Heart right ventricle (tissue), 16 donors: ENCODE results near the gene KLHL22. TPM values are rescaled to one million over a fixed set of nuclear protein-coding genes. Genes with fewer than 3 reads are reported as not detected.
A peak's percentile ranks its signal among the peaks of the same experiment; 100 is the strongest.

ENCODE experiments used
- ATAC-seq, 8 donors: fragments of 200-7000 bp; cut with Tn5 transposase; one replicate each; pipeline ENCODE4 v1.9.1; 2020; ENCODE audit warnings: mild to moderate bottlenecking in 8 of 8, moderate library complexity in 8 of 8, moderate number of reproducible peaks in 1 of 8
- DNase-seq, 2 donors: peaks; one replicate each; pipeline ENCODE4 v3.0.0-alpha.2; 2020
- H3K27ac ChIP-seq, 10 donors: fragments of 200-600 bp; sonication (generic) in 2 of 10; one replicate each; pipeline versions ENCODE4 v1.5.0 to v1.8.0; 2020 to 2022; ENCODE audit warnings: mild to moderate bottlenecking in 3 of 10
- H3K27me3 ChIP-seq, 7 donors: fragments of 200-600 bp; one replicate each; pipeline ENCODE4 v1.8.0; 2021 to 2022; ENCODE audit warnings: mild to moderate bottlenecking in 2 of 7
- H3K36me3 ChIP-seq, 9 donors: fragments of 200-600 bp; sonication (generic) in 1 of 9; one replicate each; pipeline versions ENCODE4 v1.5.0 to v1.8.0; 2020 to 2022; ENCODE audit warnings: mild to moderate bottlenecking in 2 of 9
- H3K4me1 ChIP-seq, 9 donors: fragments of 200-600 bp; sonication (generic) in 1 of 9; one replicate each; pipeline versions ENCODE4 v1.5.0 to v1.8.0; 2020 to 2022; ENCODE audit warnings: mild to moderate bottlenecking in 4 of 9
- H3K4me3 ChIP-seq, 10 donors: fragments of 200-600 bp; sonication (generic) in 2 of 10; one replicate each; pipeline versions ENCODE4 v1.5.0 to v1.8.0; 2020 to 2022; ENCODE audit warnings: mild to moderate bottlenecking in 7 of 10, moderate library complexity in 2 of 10
- H3K9me3 ChIP-seq, 11 donors: fragments of 200-600 bp in 10 of 11; sonication (generic) in 2 of 11; one replicate each; pipeline versions ENCODE4 v1.5.0 to v1.8.0; 2013 to 2022; ENCODE audit warnings: mild to moderate bottlenecking in 2 of 11, control low read depth in 1 of 11, moderate library complexity in 1 of 11
- WGBS, 2 donors: extraction: QIAGEN DNeasy Blood & Tissue Kit; methylation state at CpG; one replicate each; pipeline ENCODE4 v1.1.7; 2013; ENCODE audit warnings: inconsistent platforms in 1 of 2; 5-methylcytosine and 5-hydroxymethylcytosine counted together
- intact Hi-C, 10 donors: fragments of 100-400 bp; cut with DNase I; formaldehyde crosslinking; loops; one replicate each; pipeline versions ENCODE4 v1.11.1 to v1.14.2; 2022
- polyA plus RNA-seq, 2 donors: library from polyadenylated mRNA; stranded (reverse); fragments of 200-250 nt; gene quantifications; one replicate each; pipeline ENCODE4 v1.2.3, GENCODE V29; 2013
- total RNA-seq, 10 donors: library from RNA; stranded (reverse); fragmentation: NEBNext Ultra II Directional in 3 of 10; extraction: Animal tissue kit (Norgen Biotek cat#: 25700) in 3 of 10; gene quantifications; one replicate each; pipeline versions ENCODE4 v1.2.1 to v1.2.4, GENCODE V29; 2021 to 2023
- TF ChIP-seq, protein P1 (sequence below), 9 donors: fragments of 200-600 bp; sonication (generic) in 2 of 9; IDR thresholded peaks; one replicate each; pipeline versions ENCODE4 v1.5.0 to v1.8.0; 2021 to 2022; ENCODE audit warnings: antibody characterized with exemption in 9 of 9, mild to moderate bottlenecking in 5 of 9, moderate library complexity in 1 of 9
- donor health status: Arrhythmogenic right ventricular cardiomyopathy.
- donor health status: ischemic (EF 13 %, LVEDD 7.1; RV severe dilation, severe dysfunction).
- donor health status: healthy with polysubstance abuse.
- donor health status: DM: no; HTN: yes; CAD: no.
- donor health status: DM: no; HTN: no; CAD: no.
- donor health status: ischemic (EF 25% LVEDD 6.9; RV normal size, moderate dysfunction).
- donor health status: ischemic (EF 25% LVEDD 5.7; RV mildly dilated, moderate dysfunction).
- donor health status: healthy.
- donor health status: DM: yes; HTN: yes; CAD: no.
- donor health status: Ischemic cardiomyopathy.
- donor health status: ischemic (EF 35%, LVEDD 5.7; RV mildly dilated, moderate dysfunction).
- donor health status: nonischemic (EF 11% LVEDD 7.7; RV severe dilation, severe dysfunction).
- donor health status: DM: yes; HTN: yes; CAD: no.
- donor health status: PGD.
- donor health status: ischemic (EF 29% LVEDD 5.4; RV normal size, mild dysfunction).
- donor health status: nonischemic (EF 23%, LVEDD 6.1; RV moderate dilation, normal function).

The KLHL22 gene
- total and polyA plus RNA-seq, 12 donors: 11.3 to 29.3 (median 17.3) TPM

DNA sequence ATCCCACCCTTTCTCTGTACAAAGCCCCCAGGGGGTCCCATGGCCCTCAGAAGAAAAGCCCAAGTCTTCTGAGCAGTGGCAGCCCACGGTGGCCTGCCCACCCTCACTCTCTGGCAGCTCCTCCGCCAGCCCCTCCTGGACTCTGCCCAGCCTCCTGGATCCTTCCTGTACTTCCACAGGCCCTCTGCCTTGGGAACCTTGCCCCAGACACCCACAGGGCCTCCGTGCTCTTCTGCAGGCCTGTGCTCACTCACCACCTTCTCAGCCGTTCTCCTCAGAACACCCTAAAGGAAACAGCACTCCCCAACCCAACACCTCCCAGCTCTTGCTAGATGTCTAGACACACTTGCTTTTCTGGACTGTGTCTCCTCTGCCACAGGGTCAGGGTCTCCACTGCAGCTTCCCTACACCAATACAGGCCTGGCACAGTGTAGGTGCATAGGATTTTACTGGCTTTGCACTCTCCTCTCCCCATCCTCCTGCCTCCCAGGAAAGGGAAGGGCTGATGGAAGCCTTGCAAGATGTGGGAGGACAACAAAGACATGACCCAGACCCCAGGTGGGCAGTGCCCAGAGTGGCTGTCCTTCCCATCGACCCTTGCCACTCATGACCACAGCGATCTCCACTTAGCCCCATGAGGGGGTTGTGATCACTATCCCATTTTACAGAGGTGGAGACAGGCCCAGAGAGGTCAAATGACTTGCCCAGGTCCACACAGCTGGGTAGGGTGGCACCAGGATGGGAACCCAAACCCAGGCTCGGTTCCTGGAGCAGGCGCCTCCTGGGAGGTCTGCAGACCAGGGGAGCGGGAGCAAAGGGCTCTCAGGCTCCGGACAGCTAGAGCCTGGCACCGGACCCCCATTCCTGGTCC, 59.9 kb downstream of the KLHL22 start:
- ATAC-seq: no peak
- peaks cover 0 to 7% (median 0%) of the 10 kb centered on the region in 9 donors for H3K36me3 ChIP-seq
- H3K4me3 ChIP-seq: peak overlapping the region; percentile 54 to 79 (median 68)
- H3K4me1 ChIP-seq: peaks cover 8 to 53% (median 30%) of the 10 kb centered on the region in 9 donors
- peak overlapping the region in 5 of 10 donors; percentile 78 to 91 (median 87) for H3K27ac ChIP-seq
- WGBS, 2 donors: 53 to 65% methylated on average over 10 to 11 of the region's 11 CpGs
- TF ChIP-seq, protein P1, sequence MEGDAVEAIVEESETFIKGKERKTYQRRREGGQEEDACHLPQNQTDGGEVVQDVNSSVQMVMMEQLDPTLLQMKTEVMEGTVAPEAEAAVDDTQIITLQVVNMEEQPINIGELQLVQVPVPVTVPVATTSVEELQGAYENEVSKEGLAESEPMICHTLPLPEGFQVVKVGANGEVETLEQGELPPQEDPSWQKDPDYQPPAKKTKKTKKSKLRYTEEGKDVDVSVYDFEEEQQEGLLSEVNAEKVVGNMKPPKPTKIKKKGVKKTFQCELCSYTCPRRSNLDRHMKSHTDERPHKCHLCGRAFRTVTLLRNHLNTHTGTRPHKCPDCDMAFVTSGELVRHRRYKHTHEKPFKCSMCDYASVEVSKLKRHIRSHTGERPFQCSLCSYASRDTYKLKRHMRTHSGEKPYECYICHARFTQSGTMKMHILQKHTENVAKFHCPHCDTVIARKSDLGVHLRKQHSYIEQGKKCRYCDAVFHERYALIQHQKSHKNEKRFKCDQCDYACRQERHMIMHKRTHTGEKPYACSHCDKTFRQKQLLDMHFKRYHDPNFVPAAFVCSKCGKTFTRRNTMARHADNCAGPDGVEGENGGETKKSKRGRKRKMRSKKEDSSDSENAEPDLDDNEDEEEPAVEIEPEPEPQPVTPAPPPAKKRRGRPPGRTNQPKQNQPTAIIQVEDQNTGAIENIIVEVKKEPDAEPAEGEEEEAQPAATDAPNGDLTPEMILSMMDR (IDR thresholded peaks at IDR 0.05): no peak
- no peak for DNase-seq
- intact Hi-C loops: loop anchor here in 1 of 10 donors (10.0 kb wide), 1 partner anchor 59 kb away; the partner anchor contains the start of gene KLHL22
- H3K27me3 ChIP-seq: peaks cover 1 to 83% (median 22%) of the 10 kb centered on the region in 7 donors
- H3K9me3 ChIP-seq: no peaks in the 10 kb centered on the region

DNA sequence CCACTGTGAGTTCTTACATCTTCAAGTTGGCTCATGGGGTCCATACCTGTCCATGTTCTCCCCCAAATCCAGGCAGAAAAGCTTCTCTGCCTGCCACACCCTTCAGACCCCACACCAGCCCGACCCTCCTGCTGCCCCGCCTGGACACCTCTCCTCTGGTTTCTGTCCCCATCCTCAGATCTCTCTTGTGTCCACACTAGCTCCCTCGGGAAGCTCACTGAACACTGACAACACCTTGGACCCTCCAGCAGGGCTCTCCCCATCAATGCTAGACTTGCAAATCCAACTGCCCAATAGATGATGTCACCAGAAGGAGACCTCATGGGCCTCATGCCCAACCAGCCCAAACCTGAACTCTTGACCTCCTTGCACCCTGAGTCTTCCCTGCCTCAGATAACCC, 60.8 kb downstream of the KLHL22 start:
- WGBS, 2 donors: 93 to 97% methylated on average over 3 of the region's 3 CpGs

DNA sequence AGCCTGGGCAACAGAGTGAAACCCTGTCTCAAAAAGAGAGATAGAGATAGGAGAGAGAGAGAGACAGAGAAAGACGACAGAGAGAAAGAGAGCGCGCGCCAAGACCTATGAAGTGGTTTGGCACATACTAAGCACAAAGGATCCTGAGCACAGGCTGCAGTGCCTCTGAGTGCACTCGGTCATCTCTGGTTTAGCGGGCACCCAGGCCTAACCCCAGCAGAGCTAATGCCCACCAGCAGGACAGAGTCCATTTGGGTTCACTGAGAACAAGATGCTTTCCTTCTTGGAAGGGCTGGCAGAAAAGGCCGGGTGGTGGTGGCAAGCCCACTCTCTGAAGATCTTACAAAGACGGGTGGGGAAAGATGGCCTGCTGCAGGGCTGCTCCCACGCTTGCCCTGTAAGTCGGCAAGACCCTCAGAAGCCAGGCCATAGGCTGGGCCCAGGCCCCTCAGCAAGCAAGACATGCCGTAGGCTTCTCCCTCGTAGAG, 61.3 kb downstream of the KLHL22 start:
- intact Hi-C loops: loop anchor here in 1 of 10 donors (10.0 kb wide), 1 partner anchor 60 kb away; the partner anchor contains the start of gene KLHL22
- H3K4me3 ChIP-seq: no peak overlapping the region
- TF ChIP-seq, protein P1 (IDR thresholded peaks at IDR 0.05): no peak
- H3K27me3 ChIP-seq: peaks cover 5 to 95% (median 31%) of the 10 kb centered on the region in 7 donors
- DNase-seq (no peak), ATAC-seq (no peak)
- H3K9me3 ChIP-seq: no peaks in the 10 kb centered on the region
- no peak overlapping the region for H3K27ac ChIP-seq
- H3K4me1 ChIP-seq: peaks cover 8 to 61% (median 33%) of the 10 kb centered on the region in 9 donors
- peaks cover 0 to 21% (median 2%) of the 10 kb centered on the region in 9 donors for H3K36me3 ChIP-seq
- 88 to 91% methylated on average over 12 of the region's 12 CpGs for WGBS, 2 donors

More for the DNA sequence above, 60.8 kb downstream of the KLHL22 start:
- peaks cover 8 to 56% (median 33%) of the 10 kb centered on the region in 9 donors for H3K4me1 ChIP-seq
- TF ChIP-seq, protein P1 (IDR thresholded peaks at IDR 0.05): no peak
- intact Hi-C loops: loop anchor here in 1 of 10 donors (10.0 kb wide), 1 partner anchor 60 kb away; the partner anchor contains the start of gene KLHL22
- H3K9me3 ChIP-seq: no peaks in the 10 kb centered on the region
- DNase-seq (no peak), ATAC-seq (no peak)
- no peak overlapping the region for H3K27ac ChIP-seq
- H3K27me3 ChIP-seq: peaks cover 5 to 92% (median 30%) of the 10 kb centered on the region in 7 donors
- H3K36me3 ChIP-seq: peaks cover 0 to 16% (median 0%) of the 10 kb centered on the region in 9 donors
- no peak overlapping the region for H3K4me3 ChIP-seq

DNA sequence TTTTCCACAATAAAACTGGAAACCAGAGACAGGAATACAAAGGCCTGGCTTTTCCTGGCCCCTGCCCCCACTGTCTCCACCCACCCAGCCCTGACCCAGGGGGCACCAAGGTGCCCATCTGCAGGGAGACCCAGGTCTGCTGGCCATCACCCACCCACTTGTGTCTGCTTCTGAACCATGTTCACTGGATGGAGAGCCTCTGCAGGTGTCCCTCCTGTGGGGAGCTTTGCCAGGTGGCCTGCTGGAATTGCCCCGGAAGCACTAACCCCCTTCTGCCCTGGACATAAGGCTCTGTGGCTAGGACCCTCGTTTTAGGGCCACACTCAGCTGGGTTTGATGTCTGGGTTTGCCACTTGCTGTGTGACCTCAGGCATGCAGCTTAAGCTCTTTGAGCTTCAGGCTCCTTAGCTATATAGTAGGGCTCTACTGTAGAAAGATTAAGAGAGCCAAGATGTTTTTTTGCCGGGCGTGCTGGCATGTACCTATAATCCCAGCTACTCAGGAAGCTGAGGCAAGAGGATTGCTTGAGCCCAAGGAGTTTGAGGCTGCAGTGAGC, 61.8 kb downstream of the KLHL22 start:
- DNase-seq: no peak
- intact Hi-C loops: loop anchor here in 1 of 10 donors (10.0 kb wide), 1 partner anchor 61 kb away; the partner anchor contains the start of gene KLHL22
- H3K27me3 ChIP-seq: peaks cover 5 to 94% (median 31%) of the 10 kb centered on the region in 7 donors
- peaks cover 8 to 61% (median 33%) of the 10 kb centered on the region in 9 donors for H3K4me1 ChIP-seq
- no peak overlapping the region for H3K27ac ChIP-seq
- TF ChIP-seq, protein P1 (IDR thresholded peaks at IDR 0.05): no peak
- WGBS, 2 donors: 78 to 86% methylated on average over 4 of the region's 4 CpGs
- H3K4me3 ChIP-seq: no peak overlapping the region
- H3K9me3 ChIP-seq: no peaks in the 10 kb centered on the region
- peaks cover 0 to 26% (median 3%) of the 10 kb centered on the region in 9 donors for H3K36me3 ChIP-seq
- ATAC-seq: no peak
